OCI-LY3 (cell line): ENCODE data around the gene CEACAM8.

ENCODE experiments used
- H2AFZ ChIP-seq: fragments of 200-600, 300-600 bp; shearing (Covaris generic); 2 replicates; pipeline ENCODE4 v1.6.0; 2014; ENCODE audit warnings: antibody characterized with exemption, low read depth, low read length
- H3K27ac ChIP-seq: fragments of 200-600, 300-600 bp; sonication (generic); 2 replicates; pipeline ENCODE4 v1.5.1; 2014; ENCODE audit warnings: mild to moderate bottlenecking, low read length, moderate library complexity, mixed read lengths
- H3K27me3 ChIP-seq: fragments of 200-600, 300-600 bp; sonication (generic); 2 replicates; pipeline ENCODE4 v1.6.1; 2014; ENCODE audit warnings: low read depth, low read length, mixed read lengths
- H3K36me3 ChIP-seq: fragments of 200-600, 300-600 bp; sonication (generic); replicated peaks from 2 replicates; pipeline ENCODE3; 2014; ENCODE audit warnings: low read depth, low read length, mixed read lengths
- H3K4me1 ChIP-seq: fragments of 300-600, 200-600 bp; sonication (generic); 2 replicates; pipeline ENCODE4 v1.6.1; 2014; ENCODE audit warnings: low read length, mixed read lengths
- H3K4me2 ChIP-seq: fragments of 200-600, 300-600 bp; sonication (generic); 2 replicates; pipeline ENCODE4 v1.6.1; 2014; ENCODE audit warnings: low read length, mixed read lengths
- H3K4me3 ChIP-seq: fragments of 300-600, 200-600 bp; sonication (generic); 2 replicates; pipeline ENCODE4 v1.5.1; 2014; ENCODE audit warnings: antibody characterized with exemption, mild to moderate bottlenecking, low read length, moderate library complexity
- H3K79me2 ChIP-seq: fragments of 300-600, 200-600 bp; shearing (Covaris generic); 2 replicates; pipeline ENCODE4 v1.6.1; 2014; ENCODE audit warnings: mild to moderate bottlenecking, low read length, mixed read lengths
- H3K9ac ChIP-seq: fragments of 300-600, 200-600 bp; shearing (Covaris generic); 2 replicates; pipeline ENCODE4 v1.6.0; 2014; ENCODE audit warnings: mild to moderate bottlenecking, low read length, moderate library complexity
- H3K9me3 ChIP-seq: fragments of 200-600, 300-600 bp; shearing (Covaris generic); 2 replicates; pipeline ENCODE4 v1.6.1; 2014; ENCODE audit warnings: low read length, mixed read lengths; ENCODE audit not compliant: insufficient read depth
- H4K20me1 ChIP-seq: fragments of 200-600, 300-600 bp; sonication (generic); 2 replicates; pipeline ENCODE4 v1.6.1; 2016; ENCODE audit warnings: low read length, mixed read lengths; ENCODE audit not compliant: insufficient read depth
- EZH2phosphoT487 ChIP-seq: fragments of 200-600 bp; shearing (Covaris generic); IDR thresholded peaks from 2 replicates; pipeline ENCODE4 v1.6.1; 2018; ENCODE audit warnings: antibody characterized with exemption, mixed run types, low read depth
- TF ChIP-seq, protein P1 (sequence below): fragments of 200-600, 300-600 bp; sonication (generic); IDR thresholded peaks from 2 replicates; pipeline ENCODE4 v1.5.1; 2014; ENCODE audit warnings: antibody characterized with exemption, low read length, low read depth

Gene CEACAM8

DNA sequence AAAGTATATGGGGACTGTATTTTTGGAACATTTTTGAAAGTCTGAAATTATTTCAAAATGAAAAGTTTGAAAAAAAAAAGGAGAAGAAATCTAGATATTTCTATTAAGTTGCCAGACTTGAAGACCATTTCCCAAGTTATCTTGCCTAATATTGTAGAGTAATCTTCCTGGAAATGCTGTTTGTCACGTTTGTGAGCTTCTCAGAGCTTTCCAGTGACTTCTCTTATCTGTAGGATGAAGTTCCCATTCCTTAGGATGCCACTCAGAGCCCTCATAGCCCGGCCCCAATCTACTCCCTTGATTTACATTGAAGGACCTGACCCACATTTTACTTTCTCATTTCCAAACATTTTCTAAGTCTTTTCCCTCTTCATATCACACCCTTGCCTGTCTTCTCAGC is 23.6 kb downstream of the CEACAM8 start:
- no peaks in the 10 kb centered on the region for H4K20me1 ChIP-seq
- no peak overlapping the region for H3K4me3 ChIP-seq
- no peak overlapping the region for H3K27ac ChIP-seq
- H3K9ac ChIP-seq: no peak overlapping the region
- H3K4me2 ChIP-seq: no peak overlapping the region
- peaks cover 5% of the 10 kb centered on the region; the same call in 1 of the 2 replicates for H3K4me1 ChIP-seq
- peaks cover 30% of the 10 kb centered on the region for H3K27me3 ChIP-seq
- no peaks in the 10 kb centered on the region for H3K36me3 ChIP-seq
- no peaks in the 10 kb centered on the region for H3K79me2 ChIP-seq
- H3K9me3 ChIP-seq: no peaks in the 10 kb centered on the region
- no peak for TF ChIP-seq EZH2phosphoT487
- TF ChIP-seq, protein P1, sequence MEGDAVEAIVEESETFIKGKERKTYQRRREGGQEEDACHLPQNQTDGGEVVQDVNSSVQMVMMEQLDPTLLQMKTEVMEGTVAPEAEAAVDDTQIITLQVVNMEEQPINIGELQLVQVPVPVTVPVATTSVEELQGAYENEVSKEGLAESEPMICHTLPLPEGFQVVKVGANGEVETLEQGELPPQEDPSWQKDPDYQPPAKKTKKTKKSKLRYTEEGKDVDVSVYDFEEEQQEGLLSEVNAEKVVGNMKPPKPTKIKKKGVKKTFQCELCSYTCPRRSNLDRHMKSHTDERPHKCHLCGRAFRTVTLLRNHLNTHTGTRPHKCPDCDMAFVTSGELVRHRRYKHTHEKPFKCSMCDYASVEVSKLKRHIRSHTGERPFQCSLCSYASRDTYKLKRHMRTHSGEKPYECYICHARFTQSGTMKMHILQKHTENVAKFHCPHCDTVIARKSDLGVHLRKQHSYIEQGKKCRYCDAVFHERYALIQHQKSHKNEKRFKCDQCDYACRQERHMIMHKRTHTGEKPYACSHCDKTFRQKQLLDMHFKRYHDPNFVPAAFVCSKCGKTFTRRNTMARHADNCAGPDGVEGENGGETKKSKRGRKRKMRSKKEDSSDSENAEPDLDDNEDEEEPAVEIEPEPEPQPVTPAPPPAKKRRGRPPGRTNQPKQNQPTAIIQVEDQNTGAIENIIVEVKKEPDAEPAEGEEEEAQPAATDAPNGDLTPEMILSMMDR: no peak
- H2AFZ ChIP-seq: no peak overlapping the region

DNA sequence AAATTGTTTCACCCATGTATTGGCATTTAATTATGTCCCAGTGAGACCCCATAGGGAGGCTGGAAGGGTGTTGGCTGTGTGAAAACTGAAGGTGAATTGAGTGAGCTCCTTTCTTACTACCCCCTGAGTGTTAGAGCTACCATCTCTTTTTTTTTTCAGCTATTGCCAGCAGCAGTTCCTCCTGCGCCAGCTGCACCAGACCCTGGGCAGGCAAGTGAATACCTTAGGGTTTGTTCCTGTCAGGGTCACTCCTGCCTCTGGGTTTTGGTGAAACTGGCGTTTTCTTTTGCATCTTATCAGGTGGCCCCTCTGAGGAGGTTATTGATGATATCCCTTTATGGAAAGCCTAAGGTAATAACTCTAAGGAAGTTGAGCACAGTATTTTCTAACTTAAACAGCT is 25.5 kb downstream of the CEACAM8 start:
- Histone ChIP-seq H3K4me1 (peaks cover 5% of the 10 kb centered on the region; the same call in 1 of the 2 replicates), H3K27me3 (peaks cover 26% of the 10 kb centered on the region), H3K27ac (no peak overlapping the region), H2AFZ (no peak overlapping the region), H3K4me2 (no peak overlapping the region), H3K79me2 (no peaks in the 10 kb centered on the region), H3K9ac (no peak overlapping the region), H3K9me3 (no peaks in the 10 kb centered on the region), H3K36me3 (no peaks in the 10 kb centered on the region), H4K20me1 (no peaks in the 10 kb centered on the region), H3K4me3 (no peak overlapping the region)
- no peak for TF ChIP-seq EZH2phosphoT487
- TF ChIP-seq, protein P1: no peak

DNA sequence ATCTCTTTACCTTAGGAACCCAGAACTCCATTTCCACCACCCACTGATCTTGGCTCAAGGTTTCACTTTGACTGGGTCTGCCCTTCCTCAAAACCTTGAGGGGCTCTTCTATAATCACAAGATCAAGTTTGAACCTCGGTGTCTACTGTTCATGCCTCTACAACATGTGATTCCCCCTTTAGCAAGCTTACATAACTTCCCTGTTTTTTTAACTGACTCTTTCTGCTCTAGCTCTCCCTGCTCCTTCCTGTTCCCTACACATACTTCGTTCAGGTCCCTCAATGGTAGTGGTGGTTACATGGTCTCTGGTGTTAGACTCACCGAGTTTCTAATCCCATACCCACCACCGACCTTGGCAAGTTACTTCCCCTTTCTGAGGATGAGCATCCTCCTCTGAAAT is 26.7 kb downstream of the CEACAM8 start:
- no peaks in the 10 kb centered on the region for H3K9me3 ChIP-seq
- peaks cover 5% of the 10 kb centered on the region; the same call in 1 of the 2 replicates for H3K4me1 ChIP-seq
- H3K9ac ChIP-seq: no peak overlapping the region
- peaks cover 24% of the 10 kb centered on the region for H3K27me3 ChIP-seq
- H3K79me2 ChIP-seq: no peaks in the 10 kb centered on the region
- TF ChIP-seq, protein P1: no peak
- no peak for TF ChIP-seq EZH2phosphoT487
- H3K4me3 ChIP-seq: no peak overlapping the region
- no peak overlapping the region for H2AFZ ChIP-seq
- H3K27ac ChIP-seq: no peak overlapping the region
- H3K4me2 ChIP-seq: no peak overlapping the region
- H3K36me3 ChIP-seq: no peaks in the 10 kb centered on the region
- no peaks in the 10 kb centered on the region for H4K20me1 ChIP-seq

DNA sequence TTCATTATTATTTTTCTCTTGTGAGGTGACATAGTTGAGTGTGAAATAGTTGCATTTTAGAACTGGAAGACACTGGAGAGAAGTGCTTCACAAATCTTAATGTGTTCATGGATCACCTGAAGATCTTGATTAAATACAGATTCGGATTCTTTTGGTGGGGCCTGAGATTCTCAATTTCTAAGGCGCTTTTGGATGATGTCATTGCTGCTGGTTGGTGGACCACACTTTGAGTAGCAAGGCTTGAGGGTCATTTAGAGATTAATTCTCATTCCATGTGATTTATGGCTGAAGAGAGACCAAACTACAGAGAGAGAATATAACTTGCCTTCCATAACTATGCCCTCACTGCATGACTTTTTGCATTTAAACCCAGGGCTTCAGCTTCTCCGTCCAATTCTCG is 27.2 kb downstream of the CEACAM8 start:
- Histone ChIP-seq H3K4me3 (no peak overlapping the region), H3K36me3 (no peaks in the 10 kb centered on the region), H3K79me2 (no peaks in the 10 kb centered on the region), H3K4me2 (no peak overlapping the region), H4K20me1 (no peaks in the 10 kb centered on the region), H3K4me1 (peaks cover 5% of the 10 kb centered on the region; the same call in 1 of the 2 replicates), H3K9me3 (no peaks in the 10 kb centered on the region), H3K27ac (no peak overlapping the region), H3K27me3 (peaks cover 25% of the 10 kb centered on the region), H2AFZ (no peak overlapping the region), H3K9ac (no peak overlapping the region)
- no peak for TF ChIP-seq EZH2phosphoT487
- TF ChIP-seq, protein P1: no peak
